A549 (cell line): Measurements from ENCODE around the gene ARL4A. TPM values are rescaled to one million over a fixed set of nuclear protein-coding genes. Genes with fewer than 3 reads are reported as not detected.

Source experiments
- ATAC-seq, 2 experiments: fragments of 200-7000 bp in 1 of 2; fragments of >200 bp in 1 of 2; cut with Nextera tagmentation in 1 of 2; cut with Tn5 transposase in 1 of 2; 3 replicates each; pipeline versions ENCODE4 v1.8.0 to v1.9.1; 2018 to 2020; ENCODE audit warnings: mild to moderate bottlenecking in 1 of 2, moderate library complexity in 1 of 2
- CTCF ChIA-PET: fragments of 300-600 bp; sonication (Branson Sonifier 250); formaldehyde crosslinking; extraction: SDS; loops from one replicate; lab custom pipeline; 2021; ENCODE audit warnings: antibody characterized with exemption, inconsistent platforms; lab: Yijun Ruan, JAX
- POLR2A ChIA-PET: fragments of 350-600 bp; formaldehyde crosslinking; extraction: SDS; loops from one replicate; lab custom pipeline; 2021; ENCODE audit warnings: antibody characterized with exemption, inconsistent platforms; lab: Yijun Ruan, JAX
- DNase-seq, 2 experiments: peaks; one replicate each; pipeline versions ENCODE4 v3.0.0 to v3.0.0-alpha.2; 2011 to 2016; ENCODE audit warnings: low read depth in 1 of 2, low spot score in 1 of 2
- FAIRE-seq: peaks from 2 replicates; lab custom pipeline; 2011; peaks lifted over from hg19 to GRCh38; lab: Jason Lieb, UNC
- H3K27ac ChIP-seq, 2 experiments: fragments of >200 bp; sonication (Bioruptor Twin); formaldehyde crosslinking; 3 replicates each; pipeline ENCODE4 v1.5.1; 2016 to 2017
- H3K4me1 ChIP-seq: fragments of >200 bp; sonication (Bioruptor Twin); formaldehyde crosslinking; 3 replicates; pipeline ENCODE4 v1.6.1; 2016
- H3K4me2 ChIP-seq: fragments of >200 bp; sonication (Bioruptor Twin); formaldehyde crosslinking; 3 replicates; pipeline ENCODE4 v1.6.1; 2016
- H3K4me3 ChIP-seq: fragments of >200 bp; sonication (Bioruptor Twin); formaldehyde crosslinking; 3 replicates; pipeline ENCODE4 v1.5.1; 2016
- H3K9me3 ChIP-seq: fragments of >200 bp; sonication (Bioruptor Twin); formaldehyde crosslinking; 3 replicates; pipeline ENCODE4 v1.6.1; 2016
- BHLHE40 ChIP-seq: IDR thresholded peaks from 2 replicates; pipeline ENCODE4 v1.6.1; 2012; ENCODE audit warnings: low read depth, low read length, inconsistent platforms
- CBX2 ChIP-seq: fragments of 200-600 bp; sonication (generic); IDR thresholded peaks from 2 replicates; pipeline ENCODE4 v1.6.1; 2016; ENCODE audit warnings: low read depth, mild to moderate bottlenecking, borderline replicate concordance
- CEBPB ChIP-seq, 2 experiments: fragments of >200 bp in 1 of 2; sonication (Bioruptor Twin) in 1 of 2; formaldehyde crosslinking in 1 of 2; IDR thresholded peaks; 2 replicates each; pipeline ENCODE4 v1.6.1; 2012 to 2016
- CHD4 ChIP-seq: fragments of 200-600 bp; sonication (generic); IDR thresholded peaks from 2 replicates; pipeline ENCODE4 v1.6.1; 2016; ENCODE audit warnings: antibody characterized with exemption, mild to moderate bottlenecking, borderline replicate concordance
- CTCF ChIP-seq: fragments of >200 bp; sonication (Bioruptor Twin); formaldehyde crosslinking; IDR thresholded peaks from 3 replicates; pipeline ENCODE4 v1.5.1; 2016
- FOSB ChIP-seq: fragments of 250-450 bp; sonication (Bioruptor Pico); IDR thresholded peaks from 2 replicates; pipeline ENCODE4 v1.5.0; 2020; ENCODE audit warnings: mild to moderate bottlenecking, moderate library complexity
- FOSL2 ChIP-seq, 2 experiments: fragments of 450-650 bp in 1 of 2; fragments of >200 bp in 1 of 2; sonication (Bioruptor Twin) in 1 of 2; formaldehyde crosslinking; IDR thresholded peaks; 2 replicates each; pipeline versions ENCODE4 v1.5.0 to v1.6.1; 2016 to 2020; ENCODE audit warnings: mild to moderate bottlenecking in 1 of 2, moderate library complexity in 1 of 2
- FOXS1 ChIP-seq: fragments of 250-450 bp; sonication (Bioruptor Pico); IDR thresholded peaks from 2 replicates; pipeline ENCODE4 v1.5.0; 2020; ENCODE audit warnings: mild to moderate bottlenecking, moderate library complexity
- HEYL ChIP-seq: fragments of 250-450 bp; sonication (Bioruptor Pico); IDR thresholded peaks from 2 replicates; pipeline ENCODE4 v1.8.0; 2021; ENCODE audit warnings: mild to moderate bottlenecking, moderate library complexity
- HMGXB4 ChIP-seq: fragments of 250-450 bp; sonication (Bioruptor Pico); IDR thresholded peaks from 2 replicates; pipeline ENCODE4 v1.5.0; 2021; ENCODE audit warnings: mild to moderate bottlenecking, moderate library complexity, borderline replicate concordance
- MYC ChIP-seq: IDR thresholded peaks from 2 replicates; pipeline ENCODE4 v1.6.1; 2012; ENCODE audit warnings: mild to moderate bottlenecking, inconsistent platforms, low read length, improper control_type of control experiment, borderline replicate concordance
- PHF8 ChIP-seq: fragments of 200-600 bp; sonication (generic); IDR thresholded peaks from 2 replicates; pipeline ENCODE4 v1.6.1; 2016; ENCODE audit warnings: low read depth, mild to moderate bottlenecking, antibody characterized with exemption, moderate library complexity, borderline replicate concordance
- RFX5 ChIP-seq: fragments of 450-650 bp; IDR thresholded peaks from 2 replicates; pipeline ENCODE4 v1.7.1; 2014; ENCODE audit warnings: antibody characterized with exemption, mild to moderate bottlenecking, moderate library complexity
- RNF2 ChIP-seq: fragments of 200-600 bp; sonication (generic); IDR thresholded peaks from 2 replicates; pipeline ENCODE4 v1.6.1; 2016; ENCODE audit warnings: low read depth, mild to moderate bottlenecking, antibody characterized with exemption, moderate library complexity, borderline replicate concordance
- SREBF2 ChIP-seq: fragments of 450-650 bp; IDR thresholded peaks from 2 replicates; pipeline ENCODE4 v1.6.1; 2014; ENCODE audit warnings: mild to moderate bottlenecking, moderate library complexity
- TP53 ChIP-seq: fragments of 250-450 bp; sonication (Bioruptor Pico); IDR thresholded peaks from 2 replicates; pipeline ENCODE4 v1.5.0; 2021; ENCODE audit warnings: mild to moderate bottlenecking, moderate library complexity
- ZSCAN20 ChIP-seq: fragments of 250-450 bp; sonication (Bioruptor Pico); IDR thresholded peaks from 2 replicates; pipeline ENCODE4 v1.8.0; 2022; ENCODE audit warnings: mild to moderate bottlenecking, moderate library complexity
- WGBS: methylation state at CpG from one replicate; pipeline ENCODE4 v1.1.6; 2017; ENCODE audit errors: missing lambda C conversion rate; 5-methylcytosine and 5-hydroxymethylcytosine counted together
- polyA plus RNA-seq, 4 experiments: library from polyadenylated mRNA; depleted of rRNA in 3 of 4; stranded (reverse); fragments of >200 nt; fragmentation: RNase III in 1 of 4; extraction: RNeasy Plus Mini Kit Qiagen cat#74134 plus additional on column Dnase treatment in 1 of 4; gene quantifications; 2 replicates in 3 of 4; 3 replicates in 1 of 4; pipeline ENCODE4 v1.2.3, GENCODE V29; 2011 to 2017
- TF ChIP-seq, protein P1 (sequence below): IDR thresholded peaks from 2 replicates; pipeline ENCODE4 v1.6.1; 2012
- TF ChIP-seq, protein P2 (sequence below): fragments of 450-650 bp; IDR thresholded peaks from 2 replicates; pipeline ENCODE4 v1.6.1; 2014; ENCODE audit warnings: antibody characterized with exemption
- TF ChIP-seq, protein P3 (sequence below): fragments of >200 bp; sonication (Bioruptor Twin); formaldehyde crosslinking; IDR thresholded peaks from 3 replicates; pipeline ENCODE4 v1.6.1; 2016

Gene ARL4A
- polyA plus RNA-seq, 2 of the 4 experiments (the other 2 are of a cell fraction), result 51.9 to 76.1 TPM

DNA sequence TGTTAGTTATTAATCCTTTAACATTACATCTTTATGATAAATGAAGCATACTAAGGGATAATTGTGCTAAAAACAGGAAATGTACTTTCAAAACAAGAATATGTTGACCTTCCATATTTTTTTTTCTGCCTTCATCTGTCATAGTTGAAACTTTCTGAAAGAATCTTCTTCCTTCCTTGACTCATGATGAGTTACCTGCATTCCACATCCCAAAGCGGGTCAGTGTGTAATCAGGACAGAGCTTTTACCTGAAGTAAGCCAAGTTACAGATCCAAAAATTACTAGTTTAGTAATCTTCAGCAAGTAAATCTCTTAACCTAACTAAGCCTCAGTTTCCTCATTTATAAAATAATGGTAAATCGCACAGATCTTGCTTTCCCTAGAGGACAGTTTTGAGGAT is 13.4 kb upstream of the ARL4A start:
- 79% methylated on average over 2 of the region's 2 CpGs for WGBS
- Histone ChIP-seq H3K9me3 (no peaks in the 10 kb centered on the region), H3K4me2 (no peak overlapping the region), H3K4me1 (no peaks in the 10 kb centered on the region), H3K4me3 (no peak overlapping the region), H3K27ac (no peak overlapping the region)
- FAIRE-seq (no peak), DNase-seq (no peak), ATAC-seq (no peak)
- TF ChIP-seq, protein P1, sequence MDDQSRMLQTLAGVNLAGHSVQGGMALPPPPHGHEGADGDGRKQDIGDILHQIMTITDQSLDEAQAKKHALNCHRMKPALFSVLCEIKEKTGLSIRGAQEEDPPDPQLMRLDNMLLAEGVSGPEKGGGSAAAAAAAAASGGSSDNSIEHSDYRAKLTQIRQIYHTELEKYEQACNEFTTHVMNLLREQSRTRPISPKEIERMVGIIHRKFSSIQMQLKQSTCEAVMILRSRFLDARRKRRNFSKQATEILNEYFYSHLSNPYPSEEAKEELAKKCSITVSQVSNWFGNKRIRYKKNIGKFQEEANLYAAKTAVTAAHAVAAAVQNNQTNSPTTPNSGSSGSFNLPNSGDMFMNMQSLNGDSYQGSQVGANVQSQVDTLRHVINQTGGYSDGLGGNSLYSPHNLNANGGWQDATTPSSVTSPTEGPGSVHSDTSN, result no peak
- no peak for TF ChIP-seq BHLHE40
- no peak for TF ChIP-seq ZSCAN20
- no peak for TF ChIP-seq CHD4
- TF ChIP-seq CTCF, result no peak
- no peak for TF ChIP-seq HEYL (CRISPR knock-in tag)
- TF ChIP-seq CEBPB (IDR thresholded peaks at IDR 0.05), result no peak
- TF ChIP-seq TP53 (CRISPR knock-in tag), result no peak
- no peak for TF ChIP-seq SREBF2
- TF ChIP-seq HMGXB4 (CRISPR knock-in tag), result no peak
- no peak for TF ChIP-seq CBX2
- TF ChIP-seq FOSL2 (IDR thresholded peaks at IDR 0.05), result no peak
- TF ChIP-seq FOSL2 (CRISPR knock-in tag; IDR thresholded peaks at IDR 0.05), result no peak
- TF ChIP-seq MYC, result no peak
- TF ChIP-seq RNF2, result no peak
- TF ChIP-seq, protein P2, sequence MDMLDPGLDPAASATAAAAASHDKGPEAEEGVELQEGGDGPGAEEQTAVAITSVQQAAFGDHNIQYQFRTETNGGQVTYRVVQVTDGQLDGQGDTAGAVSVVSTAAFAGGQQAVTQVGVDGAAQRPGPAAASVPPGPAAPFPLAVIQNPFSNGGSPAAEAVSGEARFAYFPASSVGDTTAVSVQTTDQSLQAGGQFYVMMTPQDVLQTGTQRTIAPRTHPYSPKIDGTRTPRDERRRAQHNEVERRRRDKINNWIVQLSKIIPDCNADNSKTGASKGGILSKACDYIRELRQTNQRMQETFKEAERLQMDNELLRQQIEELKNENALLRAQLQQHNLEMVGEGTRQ, result no peak
- no peak for TF ChIP-seq FOXS1 (CRISPR knock-in tag)
- no peak for TF ChIP-seq RFX5
- TF ChIP-seq PHF8, result no peak
- TF ChIP-seq FOSB (CRISPR knock-in tag), result no peak
- TF ChIP-seq, protein P3, sequence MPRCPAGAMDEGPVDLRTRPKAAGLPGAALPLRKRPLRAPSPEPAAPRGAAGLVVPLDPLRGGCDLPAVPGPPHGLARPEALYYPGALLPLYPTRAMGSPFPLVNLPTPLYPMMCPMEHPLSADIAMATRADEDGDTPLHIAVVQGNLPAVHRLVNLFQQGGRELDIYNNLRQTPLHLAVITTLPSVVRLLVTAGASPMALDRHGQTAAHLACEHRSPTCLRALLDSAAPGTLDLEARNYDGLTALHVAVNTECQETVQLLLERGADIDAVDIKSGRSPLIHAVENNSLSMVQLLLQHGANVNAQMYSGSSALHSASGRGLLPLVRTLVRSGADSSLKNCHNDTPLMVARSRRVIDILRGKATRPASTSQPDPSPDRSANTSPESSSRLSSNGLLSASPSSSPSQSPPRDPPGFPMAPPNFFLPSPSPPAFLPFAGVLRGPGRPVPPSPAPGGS, result no peak
- CTCF ChIA-PET, result interaction anchor here (1.2 to 2.4 kb wide), 3 partner anchors 11 to 39 kb away, joined by 3 to 19 read pairs (median 5); no protein-coding TSS in a partner anchor
- POLR2A ChIA-PET, result no interaction called here
